OCI-LY1 (cell line): ENCODE measurements around the gene MRPL54.

ENCODE experiments used
- CTCF ChIP-seq: fragments of 200-600 bp; sonication (generic), shearing (Covaris generic); IDR thresholded peaks from 2 replicates; pipeline ENCODE4 v1.5.1; 2017; ENCODE audit warnings: mild to moderate bottlenecking, antibody characterized with exemption, low read length, moderate library complexity, mixed read lengths
- EZH2 ChIP-seq: fragments of 200-600 bp; sonication (generic), shearing (Covaris generic); IDR thresholded peaks from 2 replicates; pipeline ENCODE4 v1.8.0; 2017; ENCODE audit warnings: borderline replicate concordance, mixed run types, mild to moderate bottlenecking, antibody characterized with exemption, low read length, moderate library complexity, mixed read lengths

DNA sequence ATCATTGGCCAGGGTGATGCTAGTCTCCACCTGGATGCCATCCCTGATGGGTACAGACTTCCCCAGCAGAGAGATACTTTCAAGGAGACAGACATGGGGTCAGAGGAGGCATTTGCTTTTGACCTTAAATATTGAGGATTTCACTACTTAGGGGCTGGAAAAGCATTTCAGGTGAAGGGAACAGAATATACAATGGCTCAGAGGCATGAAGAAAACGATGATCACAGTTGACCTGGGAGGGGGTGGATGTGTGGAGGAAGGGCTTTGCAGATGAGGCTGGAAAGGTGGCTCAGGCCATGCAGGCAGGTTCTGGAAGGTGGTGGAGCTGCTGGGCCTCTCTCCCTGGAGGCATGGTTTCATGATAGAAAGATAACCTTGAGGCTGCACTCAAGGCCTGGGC is 19.8 kb downstream of the MRPL54 start:
- TF ChIP-seq CTCF (no peak), EZH2 (no peak)
